MM.1S (cell line): Measurements from ENCODE around the gene EFR3B.

Source experiments
- CTCF ChIP-seq: fragments of 300-600 bp; sonication (generic); IDR thresholded peaks from 2 replicates; pipeline ENCODE4 v1.5.1; 2016; ENCODE audit warnings: antibody characterized with exemption, low read length, mixed read lengths
- EZH2 ChIP-seq: fragments of 300-600 bp; sonication (generic); optimal IDR thresholded peaks from 2 replicates; pipeline ENCODE3; 2017; ENCODE audit warnings: low read depth, mild to moderate bottlenecking, antibody characterized with exemption, low read length, mixed read lengths

- TF ChIP-seq CTCF (no peak), EZH2 (no peak)
Measured at GRCh38 chr2:25063876-25064660, 22.2 kb downstream of the EFR3B start.
